H9 (cell line): ENCODE measurements around the gene HCN2. TPM values are rescaled to one million over a fixed set of nuclear protein-coding genes. Genes with fewer than 3 reads are reported as not detected.

Experiments
- DNase-seq: peaks from one replicate; pipeline ENCODE4 v3.0.0-alpha.2; 2017
- H2AFZ ChIP-seq: one replicate; pipeline ENCODE4 v1.6.1; 2013; ENCODE audit warnings: mild to moderate bottlenecking, low read length, control low read depth, moderate library complexity
- H2AK5ac ChIP-seq: 2 replicates; pipeline ENCODE4 v1.6.1; 2013; ENCODE audit warnings: low read length, control low read depth, mixed read lengths; ENCODE audit not compliant: insufficient read length
- H2BK120ac ChIP-seq: one replicate; pipeline ENCODE4 v1.6.1; 2013; ENCODE audit warnings: low read depth, mild to moderate bottlenecking, low read length, control low read depth, inconsistent platforms; ENCODE audit not compliant: poor library complexity, severe bottlenecking
- H2BK12ac ChIP-seq: 2 replicates; pipeline ENCODE4 v1.6.1; 2013; ENCODE audit warnings: low read length, control low read depth, mixed read lengths, low read depth; ENCODE audit not compliant: insufficient read length
- H2BK15ac ChIP-seq: 2 replicates; pipeline ENCODE4 v1.6.1; 2013; ENCODE audit warnings: low read depth, low read length, control low read depth
- H2BK20ac ChIP-seq: one replicate; pipeline ENCODE4 v1.6.1; 2013; ENCODE audit warnings: low read depth, mild to moderate bottlenecking, low read length, control low read depth, inconsistent platforms; ENCODE audit not compliant: poor library complexity, severe bottlenecking
- H2BK5ac ChIP-seq: 2 replicates; pipeline ENCODE4 v1.6.1; 2013; ENCODE audit warnings: low read length, control low read depth, mixed read lengths; ENCODE audit not compliant: insufficient read length
- H3K14ac ChIP-seq: 2 replicates; pipeline ENCODE4 v1.6.1; 2013; ENCODE audit warnings: low read length, control low read depth; ENCODE audit not compliant: insufficient read depth
- H3K18ac ChIP-seq: 2 replicates; pipeline ENCODE4 v1.6.1; 2013; ENCODE audit warnings: low read depth, mild to moderate bottlenecking, mixed read lengths, low read length, control low read depth; ENCODE audit not compliant: insufficient read length
- H3K23ac ChIP-seq: 2 replicates; pipeline ENCODE4 v1.6.1; 2013; ENCODE audit warnings: low read length, control low read depth, mixed read lengths, low read depth; ENCODE audit not compliant: insufficient read length
- H3K23me2 ChIP-seq: 2 replicates; pipeline ENCODE4 v1.6.1; 2013; ENCODE audit warnings: low read depth, mild to moderate bottlenecking, mixed read lengths, low read length, control low read depth; ENCODE audit not compliant: insufficient read length, poor library complexity, severe bottlenecking
- H3K27ac ChIP-seq: 2 replicates; pipeline ENCODE4 v1.5.1; 2013; ENCODE audit warnings: low read length, control low read depth, mixed read lengths, low read depth; ENCODE audit not compliant: insufficient read length
- H3K27me3 ChIP-seq: 2 replicates; pipeline ENCODE4 v1.6.1; 2013; ENCODE audit warnings: low read length, control low read depth, inconsistent platforms; ENCODE audit not compliant: insufficient read depth
- H3K4ac ChIP-seq: 2 replicates; pipeline ENCODE4 v1.6.1; 2013; ENCODE audit warnings: low read depth, mild to moderate bottlenecking, control low read depth, inconsistent platforms, low read length, moderate library complexity
- H3K4me1 ChIP-seq: 2 replicates; pipeline ENCODE4 v1.6.1; 2013; ENCODE audit warnings: low read length, control low read depth, inconsistent platforms; ENCODE audit not compliant: insufficient read depth
- H3K4me2 ChIP-seq: 2 replicates; pipeline ENCODE4 v1.6.1; 2013; ENCODE audit warnings: low read length, control low read depth, mixed read lengths; ENCODE audit not compliant: insufficient read length, insufficient read depth
- H3K56ac ChIP-seq: 2 replicates; pipeline ENCODE4 v1.6.1; 2013; ENCODE audit warnings: low read depth, mild to moderate bottlenecking, mixed read lengths, low read length, control low read depth; ENCODE audit not compliant: insufficient read length
- H3K79me1 ChIP-seq: 2 replicates; pipeline ENCODE4 v1.6.1; 2013; ENCODE audit warnings: low read depth, mild to moderate bottlenecking, moderate library complexity, low read length, control low read depth, inconsistent platforms; ENCODE audit not compliant: insufficient read depth, poor library complexity, severe bottlenecking
- H3K79me2 ChIP-seq: 2 replicates; pipeline ENCODE4 v1.6.1; 2013; ENCODE audit warnings: low read length, control low read depth, inconsistent platforms; ENCODE audit not compliant: insufficient read depth
- H3K9ac ChIP-seq: 2 replicates; pipeline ENCODE4 v1.6.1; 2013; ENCODE audit warnings: low read length, control low read depth, mixed read lengths; ENCODE audit not compliant: insufficient read length; ENCODE audit errors: extremely low read depth
- H3K9me3 ChIP-seq: one replicate; pipeline ENCODE4 v1.6.1; 2013; ENCODE audit warnings: low read depth, low read length, inconsistent platforms; ENCODE audit not compliant: control insufficient read depth
- H3T11ph ChIP-seq: one replicate; pipeline ENCODE4 v1.6.1; 2013; ENCODE audit warnings: mild to moderate bottlenecking, low read length, control low read depth, inconsistent platforms
- H4K20me1 ChIP-seq: one replicate; pipeline ENCODE4 v1.6.1; 2013; ENCODE audit not compliant: control insufficient read depth, insufficient read length, insufficient read depth
- H4K5ac ChIP-seq: 2 replicates; pipeline ENCODE4 v1.6.1; 2013; ENCODE audit warnings: low read depth, mild to moderate bottlenecking, mixed read lengths, low read length, control low read depth; ENCODE audit not compliant: insufficient read length
- H4K8ac ChIP-seq: replicated peaks from 2 replicates; pipeline ENCODE4 v1.6.1; 2013; ENCODE audit warnings: low read length, control low read depth, mixed read lengths, low read depth; ENCODE audit not compliant: insufficient read length
- H4K91ac ChIP-seq: 2 replicates; pipeline ENCODE4 v1.6.1; 2013; ENCODE audit warnings: low read depth, mild to moderate bottlenecking, moderate library complexity, mixed read lengths, low read length, control low read depth; ENCODE audit not compliant: insufficient read length
- H3K27ac Mint-ChIP-seq, 3 experiments: 2 replicates in 2 of 3; 3 replicates in 1 of 3; pipeline ENCODE4 v1.8.0; 2020 to 2021; ENCODE audit warnings: mixed read lengths in 3 of 3, mild to moderate bottlenecking in 1 of 3, moderate library complexity in 1 of 3
- H3K27me3 Mint-ChIP-seq: 2 replicates; pipeline ENCODE4 v1.8.0; 2021; ENCODE audit warnings: low read depth, mild to moderate bottlenecking, moderate library complexity, mixed read lengths
- H3K36me3 Mint-ChIP-seq, 3 experiments: 2 replicates in 2 of 3; 3 replicates in 1 of 3; pipeline ENCODE4 v1.8.0; 2020 to 2021; ENCODE audit warnings: low read depth in 3 of 3, mixed read lengths in 3 of 3; ENCODE audit not compliant: insufficient read depth in 1 of 3
- H3K4me1 Mint-ChIP-seq, 2 experiments: 2 replicates each; pipeline ENCODE4 v1.8.0; 2020; ENCODE audit warnings: mixed read lengths in 2 of 2
- H3K4me3 Mint-ChIP-seq, 2 experiments: 2 replicates in 1 of 2; 3 replicates in 1 of 2; pipeline ENCODE4 v1.8.0; 2020 to 2021; ENCODE audit warnings: mild to moderate bottlenecking in 2 of 2, mixed read lengths in 2 of 2, moderate library complexity in 1 of 2
- H3K9me3 Mint-ChIP-seq, 2 experiments: 2 replicates in 1 of 2; 3 replicates in 1 of 2; pipeline ENCODE4 v1.8.0; 2020; ENCODE audit warnings: mild to moderate bottlenecking in 2 of 2, mixed read lengths in 2 of 2, moderate library complexity in 1 of 2
- CTCF ChIP-seq: fragments of 200-600 bp; sonication (generic); conservative IDR thresholded peaks from 3 replicates; pipeline ENCODE4 v1.8.0; 2021; ENCODE audit warnings: antibody characterized with exemption, mild to moderate bottlenecking
- WGBS: extraction: QIAGEN DNeasy Blood & Tissue Kit; methylation state at CpG from one replicate; pipeline ENCODE4 v1.1.7; 2013; ENCODE audit warnings: missing lambda C conversion rate, low lambda C conversion rate, mixed read lengths; ENCODE audit not compliant: insufficient read length; ENCODE audit errors: extremely low coverage; 5-methylcytosine and 5-hydroxymethylcytosine counted together
- total RNA-seq: library from RNA; stranded (reverse); gene quantifications from 2 replicates; pipeline ENCODE4 v1.2.1, GENCODE V29; 2021

The HCN2 gene
- total RNA-seq, 1 experiment from 2014 or later, result 3.7 TPM

GRCh38 chr19:573519-573825 is 16.2 kb upstream of the HCN2 start:
- Histone ChIP-seq H2BK5ac (no peak overlapping the region), H4K91ac (no peak overlapping the region), H3K27me3 (no peaks in the 10 kb centered on the region), H3K23me2 (peaks cover 15% of the 10 kb centered on the region), H2BK12ac (no peak overlapping the region), H2BK20ac (no peak overlapping the region), H4K8ac (no peak overlapping the region), H3K4ac (peak overlapping the region; percentile 10; the same call in 1 of the 2 replicates), H2BK120ac (no peak overlapping the region), H3K79me2 (peaks cover 51% of the 10 kb centered on the region), H3K27ac (no peak overlapping the region), H2AK5ac (no peak overlapping the region), H3K18ac (peak overlapping the region; percentile 15), H4K5ac (no peak overlapping the region), H3K14ac (peak overlapping the region; percentile 80), H2AFZ (no peak overlapping the region), H3T11ph (no peak overlapping the region), H3K4me1 (no peaks in the 10 kb centered on the region; the same call in 1 of the 2 replicates), H2BK15ac (no peak overlapping the region), H3K9me3 (no peaks in the 10 kb centered on the region), H3K79me1 (peaks cover 3% of the 10 kb centered on the region), H4K20me1 (peaks cover 2% of the 10 kb centered on the region), H3K4me2 (peak overlapping the region; percentile 95), H3K23ac (no peak overlapping the region), H3K9ac (peak overlapping the region; percentile 95), H3K56ac (no peak overlapping the region)
- no CpG with 5 or more reads among the region's 15 CpGs for WGBS
- H3K27ac Mint-ChIP-seq, result peak overlapping the region; percentile 16 to 81 (median 35); a peak in 2 of 7 replicates
- peak overlapping the region; percentile 86 to 91 for H3K4me3 Mint-ChIP-seq
- no peak for TF ChIP-seq CTCF
- H3K9me3 Mint-ChIP-seq, result peaks cover 13% of the 10 kb centered on the region in 2 experiments
- no peak for DNase-seq
- peaks cover 24 to 44% of the 10 kb centered on the region in 2 experiments for H3K4me1 Mint-ChIP-seq
- peaks cover 13 to 29% (median 20%) of the 10 kb centered on the region in 3 experiments for H3K36me3 Mint-ChIP-seq
- peaks cover 19% of the 10 kb centered on the region for H3K27me3 Mint-ChIP-seq
